GM23248 (cell line): ENCODE measurements around the gene PADI1.

Experiments used
- EZH2 ChIP-seq: fragments of 200-600 bp; sonication (generic); IDR thresholded peaks from 2 replicates; pipeline ENCODE4 v1.6.1; 2018; ENCODE audit warnings: antibody characterized with exemption, mild to moderate bottlenecking; ENCODE audit not compliant: insufficient read depth, poor library complexity, severe bottlenecking
- EZH2phosphoT487 ChIP-seq: fragments of 200-600 bp; sonication (generic); IDR thresholded peaks from 2 replicates; pipeline ENCODE4 v1.6.1; 2018; ENCODE audit warnings: antibody characterized with exemption, moderate library complexity, mild to moderate bottlenecking, low read depth; ENCODE audit not compliant: insufficient read depth

GRCh38 chr1:17287130-17287776 lies 82.3 kb downstream of the PADI1 start:
- TF ChIP-seq EZH2phosphoT487, result no peak
- TF ChIP-seq EZH2, result no peak
